ENCODE results near the gene TUBB4B. TPM values are rescaled to one million over a fixed set of nuclear protein-coding genes. Genes with fewer than 3 reads are reported as not detected.
A peak's percentile ranks its signal among the peaks of the same experiment; 100 is the strongest.

Gene TUBB4B
- total RNA-seq, 3 donors from 2014 or later, result 286 to 379 (median 332) TPM

GRCh38 chr9:137205126-137206069 is 35.7 kb upstream of the TUBB4B start, which contains the start of the genes NDOR1 and TMEM203:
Gene NDOR1 (plus strand): TSS chr9:137205700. CDS start chr9:137205778, 78 bp downstream.
Gene TMEM203 (minus strand): TSS chr9:137205648. CDS start chr9:137205414, 234 bp downstream.
- peak within 1 kb of the TSS; percentile 87 for H3K4me3 ChIP-seq
- DNase-seq (peak; percentile 95), ATAC-seq (peak; percentile 73)
- no peak for TF ChIP-seq CTCF (IDR thresholded peaks at IDR 0.05)
- peaks cover 33% of the 10 kb centered on the region for H3K4me1 ChIP-seq (ENCODE audit: low read depth)
- no peaks in the 10 kb centered on the region for H3K9me3 ChIP-seq
- intact Hi-C loops (cut with DNase I, micrococcal nuclease), result no loop called here
- H3K36me3 ChIP-seq (ENCODE audit: low read depth), result peaks cover 3% of the 10 kb centered on the region

- ATAC-seq, result no peak
- H3K36me3 ChIP-seq (ENCODE audit: low read depth), result no peaks in the 10 kb centered on the region
- H3K4me3 ChIP-seq, result no peak overlapping the region
- no peak for DNase-seq
- H3K9me3 ChIP-seq, result no peaks in the 10 kb centered on the region
- intact Hi-C loops (cut with DNase I, micrococcal nuclease), result no loop called here
- peaks cover 30% of the 10 kb centered on the region for H3K4me1 ChIP-seq (ENCODE audit: low read depth)
- TF ChIP-seq CTCF (IDR thresholded peaks at IDR 0.05), result no peak
Measured at GRCh38 chr9:137206602-137207001, 34.5 kb upstream of the TUBB4B start.

GRCh38 chr9:137211532-137211931 is 29.6 kb upstream of the TUBB4B start:
- H3K9me3 ChIP-seq, result no peaks in the 10 kb centered on the region
- DNase-seq (no peak), ATAC-seq (no peak)
- H3K4me1 ChIP-seq (ENCODE audit: low read depth), result peaks cover 1% of the 10 kb centered on the region
- intact Hi-C loops (cut with DNase I, micrococcal nuclease), result no loop called here
- TF ChIP-seq CTCF (IDR thresholded peaks at IDR 0.05), result no peak
- no peaks in the 10 kb centered on the region for H3K36me3 ChIP-seq (ENCODE audit: low read depth)
- no peak overlapping the region for H3K4me3 ChIP-seq

- ATAC-seq, result no peak
- H3K36me3 ChIP-seq (ENCODE audit: low read depth), result no peaks in the 10 kb centered on the region
Measured at GRCh38 chr9:137212520-137212919, 28.6 kb upstream of the TUBB4B start.

More at GRCh38 chr9:137212520-137212919, 28.6 kb upstream of the TUBB4B start:
- Histone ChIP-seq H3K4me1 (ENCODE audit: low read depth) (no peaks in the 10 kb centered on the region), H3K4me3 (no peak overlapping the region), H3K9me3 (no peaks in the 10 kb centered on the region)
- intact Hi-C loops (cut with DNase I, micrococcal nuclease), result no loop called here
- DNase-seq, result no peak
- TF ChIP-seq CTCF (IDR thresholded peaks at IDR 0.05), result no peak
